ENCODE data around the gene NR1H2.

- TF ChIP-seq CTCF (IDR thresholded peaks at IDR 0.05; ENCODE audit: poor library complexity): no peak
- TF ChIP-seq EZH2 (IDR thresholded peaks at IDR 0.05; ENCODE audit: borderline replicate concordance): no peak
- no peak for TF ChIP-seq EZH2phosphoT487 (IDR thresholded peaks at IDR 0.05; ENCODE audit: low read depth, severe bottlenecking, unreplicated experiment)
These were observed 30.6 kb downstream of the NR1H2 start for GRCh38 chr19:50406829-50407228.
